ENCODE results near the gene ENOX1. TPM values are rescaled to one million over a fixed set of nuclear protein-coding genes. Genes with fewer than 3 reads are reported as not detected.

Gene ENOX1
- total and polyA plus RNA-seq, 2 of the 8 experiments (the other 6 are each of a cell fraction or from before 2014, with no cell fraction given): 0.23 to 0.37 TPM

DNA sequence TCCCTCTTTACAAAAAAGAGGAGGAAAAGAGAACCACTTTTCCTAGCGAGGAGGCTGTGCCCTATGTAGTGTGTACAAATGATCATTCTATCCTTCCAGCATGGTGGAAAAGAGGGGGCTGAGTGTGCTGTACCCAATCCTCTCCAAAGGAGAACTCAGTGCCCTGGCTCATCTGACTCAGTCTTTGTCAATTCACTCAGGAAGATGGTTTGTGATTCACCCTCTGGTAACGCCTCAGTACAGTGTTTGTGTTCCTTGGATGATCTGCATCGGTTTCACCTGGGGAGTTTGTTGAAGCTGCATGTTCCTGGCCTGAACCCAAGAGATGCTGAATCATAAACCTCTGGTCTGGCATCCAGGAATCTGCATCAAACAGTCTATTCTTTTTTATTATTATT, 18.3 kb upstream of the ENOX1 start (continued):
- TF ChIP-seq POU5F1 (IDR thresholded peaks at IDR 0.05; ENCODE audit: low read depth, low read length): no peak
- TF ChIP-seq SIRT6 (IDR thresholded peaks at IDR 0.05; ENCODE audit: low read length): no peak
- no peak for TF ChIP-seq RNF2 (IDR thresholded peaks at IDR 0.05; ENCODE audit: borderline replicate concordance, low read depth, low read length, missing control alignments, poor library complexity, severe bottlenecking)
- TF ChIP-seq, protein P1, sequence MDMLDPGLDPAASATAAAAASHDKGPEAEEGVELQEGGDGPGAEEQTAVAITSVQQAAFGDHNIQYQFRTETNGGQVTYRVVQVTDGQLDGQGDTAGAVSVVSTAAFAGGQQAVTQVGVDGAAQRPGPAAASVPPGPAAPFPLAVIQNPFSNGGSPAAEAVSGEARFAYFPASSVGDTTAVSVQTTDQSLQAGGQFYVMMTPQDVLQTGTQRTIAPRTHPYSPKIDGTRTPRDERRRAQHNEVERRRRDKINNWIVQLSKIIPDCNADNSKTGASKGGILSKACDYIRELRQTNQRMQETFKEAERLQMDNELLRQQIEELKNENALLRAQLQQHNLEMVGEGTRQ (IDR thresholded peaks at IDR 0.05; ENCODE audit: low read length): no peak
- no peak for TF ChIP-seq CBX8 (IDR thresholded peaks at IDR 0.05; ENCODE audit: borderline replicate concordance, low read depth, low read length)
- no peak for TF ChIP-seq SIN3A (conservative IDR thresholded peaks at IDR 0.05 in 1 of 2, IDR thresholded peaks at IDR 0.05 in 1 of 2; ENCODE audit: low read depth in 1 of 2, low read length in 2 of 2)

All from H1 (cell line).